GM23338 (cell line): ENCODE results near the gene ARL10. TPM values are rescaled to one million over a fixed set of nuclear protein-coding genes. Genes with fewer than 3 reads are reported as not detected.

Experiments used
- ATAC-seq: fragments of 200-7000 bp; cut with Tn5 transposase; 3 replicates; pipeline ENCODE4 v1.9.1; 2020
- DNase-seq: peaks from one replicate; pipeline ENCODE4 v3.0.0-alpha.2; 2015; ENCODE audit warnings: low spot score
- H2AFZ ChIP-seq: fragments of 200-600 bp; sonication (generic); 2 replicates; pipeline ENCODE4 v1.8.0; 2016; ENCODE audit warnings: antibody characterized with exemption, mild to moderate bottlenecking, moderate library complexity
- H3F3A ChIP-seq: fragments of 200-600 bp; sonication (generic); replicated peaks from 2 replicates; pipeline ENCODE4 v1.8.0; 2017; ENCODE audit warnings: antibody characterized with exemption, mixed run types, low read depth
- H3K27ac ChIP-seq: fragments of 200-600 bp; sonication (generic); 2 replicates; pipeline ENCODE4 v1.6.1; 2016; ENCODE audit warnings: low read depth
- H3K27me3 ChIP-seq: fragments of 200-600 bp; sonication (generic); 2 replicates; pipeline ENCODE4 v1.8.0; 2016; ENCODE audit warnings: mild to moderate bottlenecking, mixed run types, moderate library complexity; ENCODE audit not compliant: insufficient read depth
- H3K36me3 ChIP-seq: fragments of 200-600 bp; sonication (generic); 2 replicates; pipeline ENCODE4 v1.8.0; 2016; ENCODE audit warnings: mild to moderate bottlenecking; ENCODE audit not compliant: insufficient read depth
- H3K4me1 ChIP-seq: fragments of 200-600 bp; sonication (generic); 2 replicates; pipeline ENCODE4 v1.8.0; 2016; ENCODE audit warnings: mild to moderate bottlenecking, moderate library complexity; ENCODE audit not compliant: insufficient read depth
- H3K4me2 ChIP-seq: fragments of 200-600 bp; sonication (generic); 2 replicates; pipeline ENCODE4 v1.7.1; 2017; ENCODE audit warnings: mixed run types
- H3K4me3 ChIP-seq: fragments of 200-600 bp; sonication (generic); 2 replicates; pipeline ENCODE4 v1.6.1; 2016; ENCODE audit warnings: mixed run types
- H3K79me2 ChIP-seq: fragments of 200-600 bp; sonication (generic); replicated peaks from 2 replicates; pipeline ENCODE4 v1.8.0; 2017; ENCODE audit warnings: mild to moderate bottlenecking; ENCODE audit not compliant: insufficient read depth
- H3K9me2 ChIP-seq: fragments of 200-600 bp; sonication (generic); 2 replicates; pipeline ENCODE4 v1.8.0; 2017; ENCODE audit not compliant: insufficient read depth
- H4K20me1 ChIP-seq: fragments of 200-600 bp; sonication (generic); replicated peaks from 2 replicates; pipeline ENCODE4 v1.8.0; 2017; ENCODE audit warnings: mild to moderate bottlenecking; ENCODE audit not compliant: insufficient read depth
- H3K27ac Mint-ChIP-seq: 2 replicates; pipeline ENCODE4 v1.8.0; 2020; ENCODE audit warnings: inconsistent platforms, mild to moderate bottlenecking, moderate library complexity, mixed read lengths
- H3K27me3 Mint-ChIP-seq: 3 replicates; pipeline ENCODE4 v1.8.0; 2022; ENCODE audit warnings: low read depth, mild to moderate bottlenecking, moderate library complexity, mixed read lengths, inconsistent platforms; ENCODE audit not compliant: insufficient read depth, poor library complexity
- H3K36me3 Mint-ChIP-seq: 3 replicates; pipeline ENCODE4 v1.8.0; 2021; ENCODE audit warnings: low read depth, mild to moderate bottlenecking, inconsistent platforms, moderate library complexity, mixed read lengths
- H3K4me1 Mint-ChIP-seq: 3 replicates; pipeline ENCODE4 v1.8.0; 2020; ENCODE audit warnings: mild to moderate bottlenecking, inconsistent platforms, mixed read lengths
- H3K4me3 Mint-ChIP-seq: 3 replicates; pipeline ENCODE4 v1.8.0; 2021; ENCODE audit warnings: moderate library complexity, mild to moderate bottlenecking, inconsistent platforms, mixed read lengths
- H3K9me3 Mint-ChIP-seq: 3 replicates; pipeline ENCODE4 v1.8.0; 2020; ENCODE audit warnings: moderate library complexity, mild to moderate bottlenecking, inconsistent platforms, mixed read lengths
- CREB1 ChIP-seq: fragments of 250-450 bp; sonication (Bioruptor Pico); IDR thresholded peaks from 2 replicates; pipeline ENCODE4 v1.5.0; 2020; ENCODE audit warnings: low read depth, mild to moderate bottlenecking, moderate library complexity
- CTCF ChIP-seq, 2 experiments: fragments of 200-600 bp in 1 of 2; sonication (generic) in 1 of 2; conservative IDR thresholded peaks; 2 replicates each; pipeline versions ENCODE4 v1.5.1 to v1.6.1; 2016 to 2017; ENCODE audit warnings: antibody characterized with exemption in 2 of 2, low read depth in 2 of 2, mild to moderate bottlenecking in 2 of 2, moderate library complexity in 1 of 2
- ETS1 ChIP-seq: IDR thresholded peaks from 2 replicates; pipeline ENCODE4 v1.6.1; 2016; ENCODE audit warnings: antibody characterized with exemption
- EZH2 ChIP-seq: fragments of 200-600 bp; sonication (generic); IDR thresholded peaks from one replicate; pipeline ENCODE4 v1.8.0; 2017; ENCODE audit warnings: antibody characterized with exemption, mild to moderate bottlenecking, low read depth; ENCODE audit not compliant: unreplicated experiment
- EZH2phosphoT487 ChIP-seq: fragments of 200-600 bp; sonication (generic); IDR thresholded peaks from one replicate; pipeline ENCODE4 v1.8.1; 2018; ENCODE audit warnings: antibody characterized with exemption; ENCODE audit not compliant: unreplicated experiment
- JUNB ChIP-seq: IDR thresholded peaks from one replicate; pipeline ENCODE4 v1.6.1; 2016; ENCODE audit warnings: antibody characterized with exemption; ENCODE audit not compliant: unreplicated experiment
- NANOG ChIP-seq: IDR thresholded peaks from 2 replicates; pipeline ENCODE4 v1.6.1; 2016; ENCODE audit warnings: antibody characterized with exemption, borderline replicate concordance
- POLR2AphosphoS5 ChIP-seq: IDR thresholded peaks from 2 replicates; pipeline ENCODE4 v1.6.1; 2016; ENCODE audit warnings: antibody characterized with exemption, low read depth
- REST ChIP-seq: IDR thresholded peaks from one replicate; pipeline ENCODE4 v1.6.1; 2018; ENCODE audit warnings: antibody characterized with exemption; ENCODE audit not compliant: unreplicated experiment
- STAT1 ChIP-seq: IDR thresholded peaks from one replicate; pipeline ENCODE4 v1.6.1; 2016; ENCODE audit warnings: antibody characterized with exemption; ENCODE audit not compliant: unreplicated experiment
- ZNF114 ChIP-seq: fragments of 250-450 bp; sonication (Bioruptor Pico); IDR thresholded peaks from 2 replicates; pipeline ENCODE4 v1.5.0; 2020; ENCODE audit warnings: mild to moderate bottlenecking, moderate library complexity
- ZNF331 ChIP-seq: fragments of 250-450 bp; sonication (Bioruptor Pico); IDR thresholded peaks from 2 replicates; pipeline ENCODE4 v1.5.0; 2020; ENCODE audit warnings: low read depth, mild to moderate bottlenecking, moderate library complexity
- ZNF462 ChIP-seq: fragments of 250-450 bp; sonication (Bioruptor Pico); IDR thresholded peaks from 2 replicates; pipeline ENCODE4 v1.5.0; 2020; ENCODE audit warnings: mild to moderate bottlenecking, moderate library complexity
- polyA plus RNA-seq: library from polyadenylated mRNA; unstranded; fragments of >200 nt; fragmentation: Nextera tagmentation; extraction: Ambion mirVana; gene quantifications from 2 replicates; pipeline ENCODE4 v1.2.1, GENCODE V29; 2016
- total RNA-seq: library from RNA; depleted of rRNA; stranded (reverse); fragments of >200 nt; shearing (Covaris generic); gene quantifications from 2 replicates; pipeline ENCODE4 v1.2.3, GENCODE V29; 2014

ARL10 gene
- total and polyA plus RNA-seq, 2 experiments from 2014 or later: 2.5 to 7.9 TPM

- Mint-ChIP-seq H3K4me1 (no peaks in the 10 kb centered on the region), H3K4me3 (no peak overlapping the region), H3K36me3 (peaks cover 26% of the 10 kb centered on the region), H3K9me3 (peaks cover 4% of the 10 kb centered on the region; the same call in 1 of the 3 replicates), H3K27me3 (no peaks in the 10 kb centered on the region), H3K27ac (no peak overlapping the region)
- H3K4me3 ChIP-seq: no peak overlapping the region
- H3K27me3 ChIP-seq: no peaks in the 10 kb centered on the region
- H3K9me2 ChIP-seq: no peaks in the 10 kb centered on the region
- TF ChIP-seq NANOG: no peak
- TF ChIP-seq ZNF462 (CRISPR knock-in tag): no peak
- no peak for TF ChIP-seq CREB1 (CRISPR knock-in tag)
- no peak for TF ChIP-seq EZH2phosphoT487
- TF ChIP-seq EZH2: no peak
- no peak for TF ChIP-seq CTCF (conservative IDR thresholded peaks at IDR 0.05; ENCODE audit: low read depth in 2 of 2)
- no peak for TF ChIP-seq POLR2AphosphoS5
- no peak for TF ChIP-seq JUNB
- TF ChIP-seq STAT1: no peak
- TF ChIP-seq ZNF114 (CRISPR knock-in tag): no peak
- TF ChIP-seq ETS1: no peak
- no peak for TF ChIP-seq REST
- no peak for TF ChIP-seq ZNF331 (CRISPR knock-in tag)
- H3K36me3 ChIP-seq: no peaks in the 10 kb centered on the region
- no peak overlapping the region for H3K4me2 ChIP-seq
- no peaks in the 10 kb centered on the region for H4K20me1 ChIP-seq
- no peaks in the 10 kb centered on the region for H3F3A ChIP-seq
- no peaks in the 10 kb centered on the region for H3K79me2 ChIP-seq
- no peak for ATAC-seq
- H3K4me1 ChIP-seq: no peaks in the 10 kb centered on the region
- H3K27ac ChIP-seq: no peak overlapping the region
- H2AFZ ChIP-seq: no peak overlapping the region
- no peak for DNase-seq
Measured at GRCh38 chr5:176334031-176334770, 31.1 kb upstream of the ARL10 start.
